ENCODE measurements around the gene GOSR1. TPM values are rescaled to one million over a fixed set of nuclear protein-coding genes. Genes with fewer than 3 reads are reported as not detected.
"Not testable (repeated sequence)": the region's sequence is repeated elsewhere in the genome, so short reads cannot be mapped to it uniquely, and the experiment has no call there.

Gene GOSR1
- total and polyA plus RNA-seq, 8 donors: 11.7 to 30.1 (median 24.7) TPM

GRCh38 chr17:30530346-30531025 is 53.3 kb downstream of the GOSR1 start:
- 90 to 96% methylated on average over 2 of the region's 2 CpGs for whole genome bisulfite sequencing, 2 donors
- Histone ChIP-seq H3K4me1 (no peaks in the 10 kb centered on the region), H3K4me3 (no peak overlapping the region), H3K27ac (no peak overlapping the region), H3K9me3 (no peaks in the 10 kb centered on the region), H3K36me3 (no peaks in the 10 kb centered on the region), H3K27me3 (no peaks in the 10 kb centered on the region)
- no peak for FAIRE-seq
- intact Hi-C loops (cut with DNase I): no loop called here
- DNase-seq: no peak
- ATAC-seq: no peak
- TF ChIP-seq CTCF (IDR thresholded peaks at IDR 0.05): no peak

GRCh38 chr17:30532871-30533270 is 55.7 kb downstream of the GOSR1 start:
- DNase-seq (no peak), FAIRE-seq (no peak), ATAC-seq (no peak)
- Histone ChIP-seq H3K36me3 (no peaks in the 10 kb centered on the region), H3K4me1 (no peaks in the 10 kb centered on the region), H3K4me3 (no peak overlapping the region), H3K27ac (no peak overlapping the region), H3K27me3 (no peaks in the 10 kb centered on the region), H3K9me3 (no peaks in the 10 kb centered on the region)
- TF ChIP-seq CTCF (IDR thresholded peaks at IDR 0.05): no peak
- intact Hi-C loops (cut with DNase I): no loop called here
- WGBS, 2 donors: 82 to 98% methylated on average over 2 of the region's 2 CpGs

- DNase-seq: no peak
- WGBS, 2 donors: 81 to 86% methylated on average over 12 of the region's 12 CpGs
- Histone ChIP-seq H3K27ac (no peak overlapping the region), H3K9me3 (no peaks in the 10 kb centered on the region), H3K4me3 (no peak overlapping the region), H3K27me3 (no peaks in the 10 kb centered on the region), H3K36me3 (no peaks in the 10 kb centered on the region), H3K4me1 (no peaks in the 10 kb centered on the region)
- FAIRE-seq: no peak
- intact Hi-C loops (cut with DNase I): no loop called here
- TF ChIP-seq CTCF (IDR thresholded peaks at IDR 0.05): no peak
- no peak for ATAC-seq
Measured at GRCh38 chr17:30534298-30534697, 57.1 kb downstream of the GOSR1 start.

GRCh38 chr17:30534938-30535921 is 58.0 kb downstream of the GOSR1 start:
- intact Hi-C loops (cut with DNase I): no loop called here
- TF ChIP-seq CTCF (IDR thresholded peaks at IDR 0.05): no peak
- Histone ChIP-seq H3K9me3 (no peaks in the 10 kb centered on the region), H3K36me3 (no peaks in the 10 kb centered on the region), H3K4me3 (no peak overlapping the region), H3K4me1 (no peaks in the 10 kb centered on the region), H3K27ac (no peak overlapping the region), H3K27me3 (no peaks in the 10 kb centered on the region)
- no peak for FAIRE-seq
- WGBS, 2 donors: 76 to 88% methylated on average over 12 of the region's 12 CpGs
- ATAC-seq: no peak
- DNase-seq: no peak

GRCh38 chr17:30536846-30537245 is 59.6 kb downstream of the GOSR1 start:
- DNase-seq; FAIRE-seq; H3K27me3 ChIP-seq; H3K36me3 ChIP-seq; ATAC-seq; H3K9me3 ChIP-seq; H3K4me1 ChIP-seq; H3K27ac ChIP-seq; H3K4me3 ChIP-seq; intact Hi-C loops (cut with DNase I): not testable (repeated sequence)
- 84 to 87% methylated on average over 11 to 16 of the region's 16 CpGs for WGBS, 2 donors

- H3K27me3 ChIP-seq; FAIRE-seq; DNase-seq; H3K36me3 ChIP-seq; H3K4me1 ChIP-seq; H3K27ac ChIP-seq; ATAC-seq; intact Hi-C loops (cut with DNase I); H3K4me3 ChIP-seq; H3K9me3 ChIP-seq: not testable (repeated sequence)
- 47 to 58% methylated on average over 1 of the region's 1 CpG for WGBS, 2 donors
Measured at GRCh38 chr17:30537667-30538066, 60.5 kb downstream of the GOSR1 start.

All from pancreas (tissue), 10 donors.